Calu3 (cell line): Measurements from ENCODE around the gene SLC16A1. TPM values are rescaled to one million over a fixed set of nuclear protein-coding genes. Genes with fewer than 3 reads are reported as not detected.

ENCODE experiments used
- BruUV-seq: library from RNA; stranded (reverse); fragments of 400-500 nt; replicated peaks from 2 replicates; lab custom pipeline; 2021; lab: Mats Ljungman, UMichigan
- CTCF ChIA-PET: fragments of 300-600 bp; sonication (Branson Sonifier 250); formaldehyde crosslinking; loops from one replicate; lab custom pipeline; 2022; ENCODE audit warnings: antibody characterized with exemption; lab: Charles Lee
- DNase-seq: peaks from one replicate; pipeline ENCODE4 v3.0.0; 2022
- H3K27ac Mint-ChIP-seq: one replicate; pipeline ENCODE4 v1.8.0; 2022; ENCODE audit warnings: mixed read lengths; ENCODE audit not compliant: unreplicated experiment
- H3K27me3 Mint-ChIP-seq: one replicate; pipeline ENCODE4 v1.8.0; 2022; ENCODE audit warnings: mixed read lengths; ENCODE audit not compliant: unreplicated experiment
- H3K36me3 Mint-ChIP-seq: one replicate; pipeline ENCODE4 v1.8.0; 2022; ENCODE audit warnings: mild to moderate bottlenecking, moderate library complexity, mixed read lengths; ENCODE audit not compliant: insufficient read depth, unreplicated experiment
- H3K4me1 Mint-ChIP-seq: one replicate; pipeline ENCODE4 v1.8.0; 2022; ENCODE audit warnings: mild to moderate bottlenecking, low read depth, mixed read lengths; ENCODE audit not compliant: unreplicated experiment
- H3K4me3 Mint-ChIP-seq: one replicate; pipeline ENCODE4 v1.8.0; 2022; ENCODE audit warnings: mild to moderate bottlenecking, low read depth, moderate library complexity, mixed read lengths; ENCODE audit not compliant: unreplicated experiment
- H3K9me3 Mint-ChIP-seq: one replicate; pipeline ENCODE4 v1.8.0; 2022; ENCODE audit warnings: low read depth, mixed read lengths; ENCODE audit not compliant: unreplicated experiment
- CTCF ChIP-seq: fragments of 200-600 bp; IDR thresholded peaks from one replicate; pipeline ENCODE4 v1.8.0; 2022; ENCODE audit warnings: antibody characterized with exemption; ENCODE audit not compliant: unreplicated experiment
- intact Hi-C: fragments of 100-400 bp; cut with micrococcal nuclease; formaldehyde crosslinking; loops from one replicate; pipeline ENCODE4 v1.10.0; 2022; ENCODE audit not compliant: unreplicated experiment
- total RNA-seq: library from RNA; stranded (reverse); gene quantifications from 2 replicates; pipeline ENCODE4 v1.2.3, GENCODE V29; 2022

Gene SLC16A1
- total RNA-seq, 1 experiment from 2014 or later: 59.2 TPM

- BruUV-seq: no TSS peak
- H3K4me1 Mint-ChIP-seq: peaks cover 33% of the 10 kb centered on the region
- no peak for DNase-seq
- intact Hi-C loops: loop anchor here (5.0 kb wide), 1 partner anchor 59 kb away; no protein-coding TSS in a partner anchor
- TF ChIP-seq CTCF: no peak
- H3K4me3 Mint-ChIP-seq: no peak overlapping the region
- CTCF ChIA-PET: interaction anchor here (0.7 kb wide), 1 partner anchor 11 kb away, joined by 7 read pairs; no protein-coding TSS in a partner anchor
- no peaks in the 10 kb centered on the region for H3K9me3 Mint-ChIP-seq
- H3K27ac Mint-ChIP-seq: peak overlapping the region; percentile 16
- no peaks in the 10 kb centered on the region for H3K27me3 Mint-ChIP-seq
- H3K36me3 Mint-ChIP-seq: no peaks in the 10 kb centered on the region
These were observed 89.8 kb downstream of the SLC16A1 start for GRCh38 chr1:112866151-112866550.

- no peak overlapping the region for H3K27ac Mint-ChIP-seq
- H3K4me3 Mint-ChIP-seq: no peak overlapping the region
- CTCF ChIA-PET: interaction anchor here (0.7 kb wide), 2 partner anchors 11 to 819 kb away, joined by 3 to 4 read pairs; no protein-coding TSS in a partner anchor
- H3K27me3 Mint-ChIP-seq: no peaks in the 10 kb centered on the region
- no peaks in the 10 kb centered on the region for H3K36me3 Mint-ChIP-seq
- peaks cover 15% of the 10 kb centered on the region for H3K4me1 Mint-ChIP-seq
- no peaks in the 10 kb centered on the region for H3K9me3 Mint-ChIP-seq
- intact Hi-C loops: no loop called here
- no peak for TF ChIP-seq CTCF
- no TSS peak for BruUV-seq
- DNase-seq: no peak
These were observed 93.1 kb downstream of the SLC16A1 start for GRCh38 chr1:112862753-112863426.

Other genes starting within 250 kb of the SLC16A1 start
- gene RHOC, start 249.1 kb downstream of the SLC16A1 start, total RNA-seq: 176 and 197 TPM in 2 replicates
- 1.3 and 2.2 TPM in 2 replicates for gene PPM1J, start 240.9 kb downstream of the SLC16A1 start, total RNA-seq
- 11.0 and 11.6 TPM in 2 replicates for gene LRIG2, start 117.0 kb upstream of the SLC16A1 start, total RNA-seq